Posterior cingulate gyrus (tissue), 11 donors: Measurements from ENCODE around the gene PC.
"Not testable (repeated sequence)": the region's sequence is repeated elsewhere in the genome, so short reads cannot be mapped to it uniquely, and the experiment has no call there.

Experiments used
- DNase-seq, 10 donors: peaks; one replicate each; pipeline versions ENCODE4 v3.0.0 to v3.0.0-alpha.2; 2020 to 2021; ENCODE audit warnings: mixed read lengths in 3 of 10
- intact Hi-C: fragments of 100-400 bp; cut with DNase I; formaldehyde crosslinking; loops from one replicate; pipeline ENCODE4 v1.15.1; 2023

The PC gene

GRCh38 chr11:66979336-66979980 is 21.3 kb upstream of the PC start:
- intact Hi-C loops, result no loop called here
- no peak for DNase-seq

GRCh38 chr11:66978717-66979116 is 20.5 kb upstream of the PC start:
- no peak for DNase-seq

DNA sequence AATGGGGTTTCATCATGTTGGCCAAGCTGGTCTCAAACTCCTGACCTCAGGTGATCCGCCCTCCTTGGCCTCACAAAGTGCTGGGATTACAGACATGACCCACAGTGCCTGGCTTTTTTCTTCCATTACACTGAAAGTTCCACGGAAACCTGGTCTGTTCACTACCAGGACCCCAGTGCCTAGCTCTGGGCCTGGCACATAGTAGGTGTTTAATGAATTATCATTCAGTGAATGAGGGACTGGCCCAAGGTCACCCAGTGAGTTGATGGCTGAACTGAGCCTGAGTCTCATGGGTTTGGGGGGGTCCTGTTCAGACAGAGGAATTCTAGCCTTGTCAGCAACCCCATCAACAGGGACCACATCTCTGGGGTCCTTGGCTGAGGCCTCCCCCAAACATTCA is 20.0 kb upstream of the PC start:
- DNase-seq, result no peak
- intact Hi-C loops, result no loop called here

More at GRCh38 chr11:66978717-66979116, 20.5 kb upstream of the PC start:
- intact Hi-C loops, result no loop called here

DNA sequence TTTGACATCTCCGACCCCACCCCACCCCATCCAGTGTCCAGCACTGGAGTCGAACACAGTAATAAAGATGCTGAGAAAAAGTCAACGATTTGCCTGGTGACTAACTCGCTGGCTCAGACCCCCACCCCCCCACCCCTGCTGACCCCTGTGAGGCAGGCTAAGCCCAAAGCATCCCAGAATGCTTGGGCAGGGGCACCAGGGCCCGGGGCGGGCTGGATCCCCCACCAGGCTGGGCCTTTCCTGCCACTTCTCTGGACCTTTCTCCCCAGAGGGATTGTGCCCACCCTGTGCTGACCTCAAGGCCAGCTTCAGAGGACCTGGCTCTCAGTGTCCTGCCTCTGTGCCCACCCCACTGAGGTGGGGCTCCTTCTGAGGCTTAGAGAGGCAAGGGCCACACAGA is 18.7 kb upstream of the PC start:
- DNase-seq, result no peak
- intact Hi-C loops, result no loop called here

GRCh38 chr11:66976028-66976467 is 17.9 kb upstream of the PC start:
- peak in 1 of 10 donors; percentile 79 for DNase-seq
- intact Hi-C loops, result no loop called here

GRCh38 chr11:66975405-66976027 is 17.3 kb upstream of the PC start:
- intact Hi-C loops, result no loop called here
- no peak for DNase-seq

DNA sequence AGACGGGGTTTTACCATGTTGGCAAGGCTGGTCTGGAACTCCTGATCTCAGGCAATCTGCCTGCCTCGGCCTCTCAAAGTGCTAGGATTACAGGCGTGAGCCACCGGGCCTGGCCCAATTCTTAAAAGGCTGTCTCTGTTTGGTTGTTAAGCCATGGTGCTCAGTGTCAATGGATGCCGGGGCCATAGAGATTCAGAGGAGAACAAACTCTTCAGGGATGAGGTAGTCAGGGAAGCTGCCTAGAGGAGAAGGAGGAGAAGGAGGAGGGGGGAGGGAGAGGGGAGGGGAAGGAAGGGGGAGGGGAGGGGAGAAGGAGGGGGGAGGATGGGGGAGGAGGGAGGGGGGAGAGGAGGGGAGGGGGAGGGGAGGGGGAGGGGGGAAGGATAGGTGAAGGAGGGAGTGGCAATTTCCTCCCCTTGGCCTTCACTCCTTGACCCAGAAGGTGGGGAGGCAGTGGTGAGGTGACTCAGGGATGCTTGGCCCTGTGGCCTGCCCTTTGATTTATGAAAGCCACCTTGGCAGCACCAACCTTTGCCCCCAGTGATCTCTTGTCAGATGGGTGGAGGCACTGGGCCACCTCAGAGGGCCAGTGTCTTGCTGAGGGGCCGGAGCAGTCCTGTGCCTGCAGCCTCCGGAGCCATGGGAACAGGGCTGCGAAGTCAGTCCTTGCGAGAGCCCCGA is 16.7 kb upstream of the PC start, which contains the start of gene C11orf86:
TSS of gene C11orf86 (plus strand) at position 581 of the 681 bp plus-strand sequence. CDS start at position 640, 59 bp downstream.
- DNase-seq, result no peak
- intact Hi-C loops, result no loop called here

- intact Hi-C loops, result no loop called here
- DNase-seq, result no peak
Measured at GRCh38 chr11:66973956-66974580, 15.9 kb upstream of the PC start.

DNA sequence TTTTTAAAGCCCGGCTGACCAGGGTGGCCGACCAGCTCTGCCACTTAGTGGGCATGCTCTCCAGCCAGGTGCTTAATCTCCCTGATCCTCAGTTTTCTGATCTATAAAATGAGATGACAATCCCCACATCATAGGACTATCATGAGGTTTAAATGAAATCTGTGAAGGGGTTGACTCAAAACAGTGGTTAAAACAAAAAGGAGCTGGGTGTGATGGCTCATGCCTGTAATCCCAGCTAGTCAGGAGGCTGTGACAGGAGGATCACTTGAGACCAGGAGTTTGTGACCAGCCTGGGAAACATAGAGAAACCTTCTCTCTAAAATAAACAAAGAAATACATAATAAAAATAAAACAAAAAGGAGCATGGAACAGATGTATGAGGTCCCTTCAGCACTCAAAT is 13.3 kb upstream of the PC start:
- intact Hi-C loops, result no loop called here
- DNase-seq, result no peak

DNA sequence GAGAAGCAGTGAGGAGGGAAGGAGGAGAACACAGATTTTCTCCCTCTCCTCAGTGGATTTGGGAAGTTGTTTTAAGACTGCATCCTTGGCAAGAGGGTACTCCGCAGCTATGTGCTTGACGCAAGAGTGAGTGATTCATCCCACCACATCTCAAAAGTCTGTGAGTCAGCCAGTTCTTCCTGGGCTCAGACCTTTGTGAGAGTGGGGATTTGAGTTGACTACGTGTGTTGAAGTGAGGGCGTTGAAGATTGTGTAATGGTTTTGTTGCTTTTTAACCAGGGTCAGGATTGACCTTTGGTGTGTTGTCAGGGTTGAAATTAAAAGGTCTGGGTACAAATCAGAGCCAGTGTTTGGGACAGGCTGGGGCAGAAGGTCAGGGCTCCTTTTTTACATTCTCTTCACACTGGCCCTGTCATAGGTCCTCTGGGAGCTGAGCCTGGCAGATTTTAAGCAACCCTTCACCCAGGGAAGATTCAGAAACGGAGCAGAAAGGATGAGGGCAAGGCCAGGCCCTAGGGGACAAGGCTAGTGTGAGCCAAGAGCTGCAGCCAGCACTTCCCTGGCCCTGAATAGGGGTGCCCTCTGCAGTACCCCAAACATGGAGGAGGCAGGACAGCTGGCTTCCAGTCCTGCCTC is 12.7 kb upstream of the PC start:
- DNase-seq, result peak in 1 of 10 donors; percentile 12
- intact Hi-C loops, result no loop called here

DNA sequence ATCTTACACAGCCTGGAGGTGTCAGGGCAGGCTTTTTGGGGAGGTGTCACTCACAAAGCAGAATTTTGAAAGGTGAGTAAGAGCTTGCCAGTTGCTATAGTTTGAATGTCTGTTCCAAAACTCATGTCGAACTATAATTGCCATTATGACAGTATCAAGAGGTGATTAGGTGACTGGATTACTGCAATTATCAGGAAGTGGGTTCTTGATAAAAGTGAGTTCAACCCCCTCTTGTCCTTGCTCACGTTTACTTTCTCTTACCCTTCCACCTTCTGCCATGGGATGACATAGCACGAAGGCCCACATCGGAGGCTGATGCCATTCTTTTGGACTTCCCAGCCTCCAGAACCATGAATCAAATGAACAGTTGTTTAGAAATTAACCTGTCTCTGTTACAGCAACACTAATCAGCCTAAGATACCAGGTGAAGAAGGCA is 12.2 kb upstream of the PC start:
- no peak for DNase-seq
- intact Hi-C loops, result no loop called here

DNA sequence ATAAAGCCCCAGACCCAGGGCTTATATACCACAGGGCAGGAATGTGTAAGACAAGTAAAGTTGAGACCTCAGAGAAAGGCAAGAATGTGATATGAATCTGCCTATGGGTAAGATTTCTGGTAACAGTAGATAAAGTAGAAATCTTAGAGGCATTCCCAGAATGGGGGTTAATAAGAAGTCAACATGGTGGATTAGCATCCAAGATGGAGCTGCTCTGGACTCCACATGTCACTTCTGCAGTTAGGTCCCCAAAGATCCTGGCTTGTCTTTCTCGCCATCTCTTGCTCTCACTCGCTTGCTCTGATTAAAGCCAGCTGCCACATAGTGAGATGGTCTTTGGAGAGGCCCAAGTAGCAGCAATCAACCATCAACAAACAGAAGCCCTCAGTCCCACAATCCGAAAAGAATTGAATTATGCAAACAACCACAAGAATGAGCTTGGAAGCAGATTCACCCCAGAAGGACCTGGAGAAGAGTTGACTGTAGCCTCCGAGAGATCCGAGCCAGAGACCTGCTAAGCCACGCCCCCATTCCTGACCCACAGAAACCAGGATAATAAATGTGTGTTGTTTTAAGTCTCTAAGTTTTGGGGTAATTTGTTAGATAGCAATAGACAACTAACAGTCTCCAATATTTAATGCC is 11.5 kb upstream of the PC start:
- no peak for DNase-seq
- intact Hi-C loops, result loop anchor here (10.0 kb wide), 1 partner anchor 355 kb away; no protein-coding TSS in a partner anchor

GRCh38 chr11:66967670-66968425 is 9.7 kb upstream of the PC start:
- DNase-seq, result peak in 1 of 10 donors; percentile 20
- intact Hi-C loops, result loop anchor here (10.0 kb wide), 1 partner anchor 357 kb away; no protein-coding TSS in a partner anchor

DNA sequence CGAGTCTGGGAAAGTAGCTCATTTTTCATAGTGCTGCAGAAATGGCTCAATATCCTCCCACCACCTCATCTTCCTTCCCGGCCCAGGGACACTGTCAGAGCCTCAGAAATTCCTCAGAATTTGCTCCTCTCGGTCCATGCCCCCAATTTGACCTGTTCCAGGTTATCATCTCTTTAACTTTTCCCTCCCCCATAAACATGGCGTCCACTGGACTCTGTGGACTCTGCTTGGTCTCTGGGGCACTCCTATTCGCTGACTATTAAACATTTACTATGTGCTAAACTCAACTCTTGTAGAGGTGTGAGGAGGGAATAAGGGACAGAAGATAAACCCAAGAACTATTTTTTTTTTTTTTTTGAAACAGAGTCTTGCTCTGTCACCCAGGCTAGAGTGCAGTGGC is 8.2 kb upstream of the PC start:
- peak in 1 of 10 donors; percentile 1 for DNase-seq
- intact Hi-C loops, result loop anchor here (10.0 kb wide), 1 partner anchor 358 kb away; no protein-coding TSS in a partner anchor

- intact Hi-C loops, result loop anchor here (10.0 kb wide), 1 partner anchor 360 kb away; no protein-coding TSS in a partner anchor
- DNase-seq, result no peak
Measured at GRCh38 chr11:66964495-66964894, 6.3 kb upstream of the PC start.

GRCh38 chr11:66962801-66963200 is 4.6 kb upstream of the PC start:
- intact Hi-C loops, result loop anchor here (10.0 kb wide), 1 partner anchor 362 kb away; no protein-coding TSS in a partner anchor
- peak in 1 of 10 donors; percentile 4 for DNase-seq

DNA sequence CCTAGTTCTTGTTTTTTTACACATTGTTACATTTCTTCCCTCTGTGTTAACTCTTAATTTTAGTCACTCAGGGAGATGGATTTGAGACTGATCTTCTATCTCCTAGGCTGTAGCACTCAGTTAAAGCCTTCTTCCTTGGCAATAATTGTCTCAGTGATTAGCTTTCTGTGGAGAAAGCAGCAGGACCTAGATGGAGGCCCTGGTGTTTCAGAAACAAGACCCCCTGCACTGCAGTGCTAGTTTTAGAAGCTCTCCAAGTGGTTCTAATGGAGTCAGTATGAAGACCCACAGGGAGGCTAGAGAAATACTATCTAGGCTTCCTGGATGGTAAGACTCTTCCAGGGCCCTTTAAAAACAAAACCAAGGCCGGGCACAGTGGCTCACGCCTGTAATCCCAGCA is 4.1 kb upstream of the PC start:
- intact Hi-C loops, result loop anchor here (10.0 kb wide), 1 partner anchor 363 kb away; no protein-coding TSS in a partner anchor
- no peak for DNase-seq

DNA sequence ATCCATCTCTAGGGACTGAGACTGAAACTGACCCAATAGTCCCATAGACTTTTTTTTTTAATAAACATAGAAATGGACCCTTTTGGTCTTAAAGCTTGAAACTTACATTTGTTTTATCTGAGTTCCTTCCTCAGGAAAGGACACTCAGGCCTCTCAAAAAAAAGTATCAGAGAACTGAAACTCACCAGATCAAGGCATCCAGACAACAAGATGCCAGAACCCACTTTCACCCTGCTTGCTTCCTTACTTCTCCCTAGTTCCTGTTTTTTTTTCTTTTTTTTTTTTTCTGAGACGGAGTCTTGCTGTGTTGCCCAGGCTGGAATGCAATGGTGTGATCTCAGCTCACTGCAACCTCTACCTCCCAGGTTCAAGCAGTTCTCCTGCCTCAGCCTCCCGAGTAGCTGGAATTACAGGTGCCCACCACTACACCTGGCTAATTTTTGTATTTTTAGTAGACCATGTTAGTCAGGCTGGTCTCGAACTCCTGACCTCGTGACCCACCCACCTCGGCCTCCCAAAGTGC is 3.6 kb upstream of the PC start:
- intact Hi-C loops, result loop anchor here (10.0 kb wide), 1 partner anchor 363 kb away; no protein-coding TSS in a partner anchor
- not testable (repeated sequence) for DNase-seq

DNA sequence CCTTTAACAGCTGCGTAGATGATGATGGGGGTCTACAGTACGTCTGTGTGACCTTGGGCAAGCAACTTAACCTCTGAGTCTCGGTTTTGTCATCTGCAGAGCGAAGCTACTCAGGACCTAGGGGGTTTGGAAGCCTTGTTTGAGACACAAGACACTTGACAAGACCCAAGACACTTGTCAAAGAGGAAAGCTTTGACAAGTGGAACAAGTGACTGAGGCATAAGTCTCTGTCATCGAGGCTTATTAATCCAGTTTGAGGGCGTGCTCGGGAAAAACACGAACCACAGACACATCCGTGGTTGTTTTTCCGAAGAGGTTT is 732 bp upstream of the PC start:
- intact Hi-C loops, result loop anchor here (1.0 to 10.0 kb wide), 3 partner anchors 42 to 103 kb away; no protein-coding TSS in a partner anchor
- peak in 1 of 10 donors; percentile 6 for DNase-seq
